D341Med (cell line): ENCODE data around the gene ZDHHC3.

Experiments
- DNase-seq: peaks from one replicate; pipeline ENCODE4 v3.0.0; 2012; ENCODE audit warnings: low spot score

Gene ZDHHC3

GRCh38 chr3:44976002-44976815 is at the start of gene ZDHHC3, which contains the start of gene EXOSC7:
TSS of gene ZDHHC3 (minus strand) at chr3:44976174. CDS start at chr3:44959436, 16,738 bp downstream.
TSS of gene EXOSC7 (plus strand) at chr3:44976244. CDS start at chr3:44976278, 34 bp downstream.
- DNase-seq, result peak; percentile 99

GRCh38 chr3:45024542-45025255 is 48.7 kb upstream of the ZDHHC3 start:
- no peak for DNase-seq

GRCh38 chr3:45023675-45024074 is 47.7 kb upstream of the ZDHHC3 start:
- no peak for DNase-seq

- no peak for DNase-seq
Measured at GRCh38 chr3:45021524-45022297, 45.7 kb upstream of the ZDHHC3 start.

GRCh38 chr3:45020534-45020933 is 44.6 kb upstream of the ZDHHC3 start:
- DNase-seq, result no peak

GRCh38 chr3:45017821-45018220 is 41.8 kb upstream of the ZDHHC3 start:
- no peak for DNase-seq

- DNase-seq, result no peak
Measured at GRCh38 chr3:45016916-45017315, 40.9 kb upstream of the ZDHHC3 start.

- no peak for DNase-seq
Measured at GRCh38 chr3:45012577-45012976, 36.6 kb upstream of the ZDHHC3 start.

- DNase-seq, result no peak
Measured at GRCh38 chr3:45011756-45012508, 36.0 kb upstream of the ZDHHC3 start.

GRCh38 chr3:45010811-45011333 is 34.9 kb upstream of the ZDHHC3 start:
- no peak for DNase-seq

GRCh38 chr3:45009868-45010267 is 33.9 kb upstream of the ZDHHC3 start:
- DNase-seq, result no peak

- no peak for DNase-seq
Measured at GRCh38 chr3:45008117-45008516, 32.1 kb upstream of the ZDHHC3 start.

GRCh38 chr3:45007091-45007490 is 31.1 kb upstream of the ZDHHC3 start:
- no peak for DNase-seq

- no peak for DNase-seq
Measured at GRCh38 chr3:45003859-45004258, 27.9 kb upstream of the ZDHHC3 start.

- DNase-seq, result no peak
Measured at GRCh38 chr3:45003406-45003805, 27.4 kb upstream of the ZDHHC3 start.

GRCh38 chr3:45002720-45003119 is 26.7 kb upstream of the ZDHHC3 start:
- no peak for DNase-seq

GRCh38 chr3:45002139-45002660 is 26.2 kb upstream of the ZDHHC3 start:
- DNase-seq, result no peak

- DNase-seq, result no peak
Measured at GRCh38 chr3:45001738-45002137, 25.8 kb upstream of the ZDHHC3 start.

GRCh38 chr3:45000823-45001222 is 24.8 kb upstream of the ZDHHC3 start:
- no peak for DNase-seq

- no peak for DNase-seq
Measured at GRCh38 chr3:44999782-45000181, 23.8 kb upstream of the ZDHHC3 start.

GRCh38 chr3:44996556-44996969 is 20.6 kb upstream of the ZDHHC3 start:
- DNase-seq, result no peak
